Measurements from ENCODE around the gene DDX21.
"Not testable (repeated sequence)": the region's sequence is repeated elsewhere in the genome, so short reads cannot be mapped to it uniquely, and the experiment has no call there.

The DDX21 gene

DNA sequence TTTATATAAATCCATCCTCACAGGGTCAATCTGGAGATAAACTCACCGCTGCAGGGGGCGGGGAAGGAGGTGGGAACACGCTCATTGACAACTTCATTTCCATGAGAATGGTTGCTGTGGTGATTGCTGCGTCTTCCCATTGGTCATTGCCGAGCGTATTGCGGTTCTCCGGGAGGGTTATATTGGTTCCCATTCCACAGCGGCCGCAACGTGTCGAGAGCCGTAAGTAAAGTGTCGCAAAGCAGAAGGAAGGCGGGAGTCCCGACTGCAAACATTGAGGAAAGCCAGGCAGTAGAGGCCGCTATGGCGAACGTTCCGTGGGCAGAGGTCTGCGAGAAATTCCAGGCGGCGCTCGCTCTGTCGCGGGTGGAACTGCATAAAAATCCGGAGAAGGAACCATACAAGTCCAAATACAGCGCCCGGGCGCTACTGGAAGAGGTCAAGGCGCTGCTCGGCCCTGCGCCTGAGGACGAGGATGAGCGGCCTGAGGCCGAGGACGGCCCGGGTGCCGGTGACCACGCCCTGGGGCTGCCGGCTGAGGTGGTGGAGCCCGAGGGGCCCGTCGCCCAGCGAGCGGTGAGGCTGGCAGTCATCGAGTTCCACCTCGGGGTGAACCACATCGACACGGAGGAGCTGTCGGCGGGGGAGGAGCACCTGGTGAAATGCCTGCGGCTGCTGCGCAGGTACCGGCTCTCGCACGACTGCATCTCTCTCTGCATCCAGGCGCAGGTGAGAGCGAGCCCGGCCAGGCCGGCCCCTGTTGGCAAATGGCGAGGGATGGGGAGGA, 32.8 kb downstream of the DDX21 start, which contains the start of gene KIFBP:
KIFBP (plus strand) TSS at position 274 of the 787 bp plus-strand sequence; CDS start at position 304, 30 bp downstream.
- peak; percentile 88 for DNase-seq (ENCODE audit: low spot score)

DNA sequence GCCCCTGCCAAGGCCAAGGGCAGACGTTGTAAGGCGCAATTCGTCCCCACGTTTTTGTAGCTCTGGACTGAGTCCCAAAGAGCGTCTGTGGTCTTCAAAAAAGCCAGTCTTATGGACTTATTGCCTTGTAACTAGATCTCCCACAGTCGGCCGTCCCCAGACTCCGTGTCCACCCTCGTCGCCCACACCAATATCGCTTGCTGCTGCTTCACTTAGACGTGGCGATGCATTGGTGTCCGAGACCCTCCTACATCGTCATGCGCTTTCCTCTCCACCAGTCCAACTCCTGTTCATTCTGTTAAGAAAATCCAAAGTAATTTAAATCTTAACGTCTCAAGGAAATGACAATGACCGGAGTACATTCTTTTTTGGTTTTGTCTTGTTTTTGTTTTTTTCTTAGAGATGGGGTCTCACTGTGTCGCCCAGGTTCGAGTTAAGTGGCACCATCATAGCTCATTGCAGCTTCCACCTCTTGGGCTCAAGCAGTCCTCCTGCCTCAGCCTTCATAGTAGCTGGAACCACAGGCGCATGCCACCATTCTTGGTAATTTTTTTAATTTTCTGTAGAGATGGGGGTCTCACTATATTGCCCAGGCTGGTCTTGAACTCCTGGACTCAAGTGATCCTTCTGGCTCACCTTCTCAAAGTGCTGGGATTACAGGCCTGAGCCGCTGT, 33.5 kb downstream of the DDX21 start:
- no peak for DNase-seq (ENCODE audit: low spot score)

DNA sequence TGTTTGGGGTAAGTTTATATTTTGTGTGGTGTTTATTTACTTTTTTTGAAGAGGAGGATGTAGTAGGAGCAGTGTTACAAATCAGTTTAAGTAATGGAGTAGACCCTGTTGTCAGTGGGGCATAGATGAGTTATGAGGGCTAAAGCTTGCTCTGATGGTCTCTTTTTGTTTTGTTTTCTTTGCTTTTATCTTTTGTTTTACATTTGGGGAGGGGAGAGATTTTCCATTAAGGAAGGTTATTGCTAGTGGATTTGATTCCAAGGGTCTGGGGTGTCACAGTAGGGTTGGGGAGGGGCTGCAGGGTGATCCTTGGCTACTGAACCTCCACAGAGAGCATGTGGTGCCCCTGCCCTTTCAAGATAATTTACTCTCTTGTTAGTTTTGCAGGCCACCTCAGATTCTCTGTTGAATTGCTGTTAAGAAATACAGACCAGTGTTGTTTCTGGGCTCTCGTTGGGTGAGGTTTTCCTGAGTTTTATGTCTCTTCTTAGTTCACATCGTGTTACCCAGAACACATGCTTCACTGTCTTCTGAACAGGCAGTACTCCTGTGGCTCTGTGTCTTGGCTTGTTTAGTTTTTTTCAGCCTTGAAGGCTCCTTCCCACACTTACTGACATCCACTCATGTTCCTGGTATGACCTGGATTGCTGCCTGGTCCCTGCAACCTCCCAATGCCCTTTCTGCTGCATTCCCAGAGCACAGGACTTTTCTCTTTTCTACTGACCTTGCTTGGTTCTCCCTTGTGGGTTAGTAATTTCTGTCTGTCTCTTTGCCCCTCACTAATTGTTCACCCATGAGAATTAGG, 36.9 kb downstream of the DDX21 start:
- DNase-seq (ENCODE audit: low spot score) = no peak

DNA sequence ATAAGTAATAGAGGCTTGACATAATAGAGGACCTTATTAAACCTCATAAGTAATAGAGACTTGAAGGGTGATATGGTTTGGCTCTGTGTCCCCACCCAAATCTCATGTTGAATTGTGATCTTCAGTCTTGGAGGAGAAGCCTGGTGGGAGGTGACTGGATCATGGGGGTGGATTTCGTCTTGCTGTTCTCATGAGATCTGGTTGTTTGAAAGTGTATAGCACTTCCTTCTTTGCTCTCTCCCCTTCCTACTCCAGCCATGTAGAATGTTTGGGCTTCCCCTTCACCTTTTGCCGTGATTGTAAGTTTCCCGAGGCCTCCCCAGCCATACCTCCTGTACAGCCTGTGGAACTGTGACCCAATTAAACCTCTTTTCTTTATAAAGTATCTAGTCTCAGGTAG, 41.2 kb downstream of the DDX21 start:
- DNase-seq (ENCODE audit: low spot score) = no peak

DNA sequence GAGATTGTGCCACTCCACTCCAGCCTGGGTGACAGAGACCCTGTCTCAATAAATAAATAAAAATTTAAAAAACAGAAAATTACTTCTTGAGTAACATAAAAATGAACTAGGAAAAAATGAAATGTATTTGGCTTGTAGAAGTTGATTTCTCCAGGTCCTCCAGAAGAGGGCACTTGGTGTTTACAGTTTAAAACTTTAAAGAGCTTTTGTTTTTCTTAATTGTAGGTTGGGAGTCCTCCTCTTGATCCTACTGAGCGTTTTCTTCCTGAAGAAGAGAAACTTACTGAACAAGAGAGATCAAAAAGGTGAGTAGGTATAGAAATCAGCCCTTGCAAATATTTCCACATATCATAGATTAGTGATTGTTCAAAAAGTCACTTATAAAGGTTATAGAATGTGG, 48.9 kb downstream of the DDX21 start:
- DNase-seq (ENCODE audit: low spot score) = peak; percentile 63

DNA sequence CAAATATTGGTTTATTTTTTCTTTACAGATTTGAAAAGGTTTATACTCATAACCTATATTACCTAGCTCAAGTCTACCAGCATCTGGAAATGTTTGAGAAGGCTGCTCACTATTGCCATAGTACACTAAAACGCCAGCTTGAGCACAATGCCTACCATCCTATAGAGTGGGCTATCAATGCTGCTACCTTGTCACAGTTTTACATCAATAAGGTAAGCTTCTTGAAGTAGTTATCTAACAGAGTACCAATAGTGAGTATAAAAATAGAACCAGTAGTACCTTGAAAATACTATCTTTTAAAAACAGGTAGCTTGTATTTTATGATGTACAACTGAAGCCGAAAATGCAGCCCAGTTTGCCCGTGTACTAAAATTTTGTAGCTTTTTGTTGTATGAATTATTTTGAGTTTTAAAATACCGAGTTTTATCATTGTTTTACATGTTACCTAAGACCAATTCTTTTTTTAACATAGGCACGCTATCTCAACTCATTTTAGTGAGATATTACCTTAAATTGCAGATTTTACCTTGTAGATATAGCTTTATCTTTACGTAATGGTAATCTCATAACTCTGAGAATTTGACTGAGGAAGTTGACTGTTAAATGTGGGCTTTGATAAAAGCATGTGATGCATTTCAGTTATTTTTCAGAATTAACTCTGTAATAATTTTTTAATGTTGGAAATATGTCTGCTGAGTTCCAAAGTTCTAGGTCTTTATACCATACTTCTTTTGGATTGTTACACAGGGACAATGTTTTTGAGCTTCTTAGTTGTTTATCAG, 49.9 kb downstream of the DDX21 start:
- no peak for DNase-seq (ENCODE audit: low spot score)

DNA sequence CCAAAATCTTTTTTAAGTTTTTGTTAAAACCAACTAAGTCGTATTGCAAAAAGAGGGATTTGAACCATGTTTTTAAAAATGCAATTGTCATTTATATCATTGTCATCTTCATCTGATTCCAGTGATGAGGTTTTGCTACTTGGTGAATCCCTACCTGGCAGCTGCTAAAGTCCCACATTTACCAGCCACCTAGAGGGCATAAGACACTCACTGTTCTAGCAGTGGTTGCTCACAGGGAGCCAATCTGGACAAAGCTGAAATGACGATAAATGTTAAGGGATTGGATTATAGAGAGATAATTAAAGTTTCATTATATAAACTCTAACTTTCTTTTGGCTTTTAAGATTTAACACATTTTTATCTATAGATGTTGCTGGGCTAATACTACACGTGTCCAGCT, 51.3 kb downstream of the DDX21 start:
- DNase-seq (ENCODE audit: low spot score) = no peak

DNA sequence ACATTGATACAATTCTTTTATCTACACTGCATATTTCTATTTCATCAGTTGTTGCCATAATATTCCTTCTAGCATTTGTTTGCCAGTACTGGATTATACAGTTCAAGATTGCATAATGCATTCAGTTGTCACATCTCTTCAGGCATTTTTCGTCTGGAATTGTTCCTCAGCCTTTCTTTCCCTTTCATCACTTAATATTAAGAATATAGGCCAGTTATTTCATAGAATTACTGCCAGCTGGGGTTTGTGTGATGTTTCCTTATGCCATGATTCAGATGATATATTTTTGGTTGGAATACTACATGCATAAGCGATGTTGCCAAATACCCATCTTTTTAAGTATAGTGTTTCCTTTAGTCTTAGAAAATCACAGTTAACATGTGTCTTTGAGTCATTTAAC, 53.4 kb downstream of the DDX21 start:
- no peak for DNase-seq (ENCODE audit: low spot score)

DNA sequence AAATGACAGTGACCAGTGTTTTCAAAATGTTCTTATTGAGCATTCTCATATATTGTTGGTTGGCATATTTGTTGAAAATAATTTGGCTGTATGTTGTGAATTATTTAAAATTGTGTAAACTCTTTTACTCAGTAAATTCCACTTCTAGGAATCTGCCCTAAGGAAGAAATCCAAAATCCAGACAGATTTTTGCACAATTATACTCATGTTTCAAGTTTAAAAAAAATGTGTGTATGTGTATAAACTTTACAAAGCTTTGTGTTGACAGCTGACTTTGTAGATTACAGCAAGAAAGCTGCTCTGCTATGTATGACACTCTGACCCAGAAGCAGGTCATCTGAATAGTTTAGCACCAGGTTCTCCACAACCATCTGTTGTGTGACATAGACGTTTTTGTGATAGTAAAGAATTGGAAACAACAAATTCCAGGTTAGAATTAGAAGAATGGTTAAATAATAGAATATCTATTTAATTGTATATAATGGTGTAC, 54.2 kb downstream of the DDX21 start:
- DNase-seq (ENCODE audit: low spot score) = no peak

DNA sequence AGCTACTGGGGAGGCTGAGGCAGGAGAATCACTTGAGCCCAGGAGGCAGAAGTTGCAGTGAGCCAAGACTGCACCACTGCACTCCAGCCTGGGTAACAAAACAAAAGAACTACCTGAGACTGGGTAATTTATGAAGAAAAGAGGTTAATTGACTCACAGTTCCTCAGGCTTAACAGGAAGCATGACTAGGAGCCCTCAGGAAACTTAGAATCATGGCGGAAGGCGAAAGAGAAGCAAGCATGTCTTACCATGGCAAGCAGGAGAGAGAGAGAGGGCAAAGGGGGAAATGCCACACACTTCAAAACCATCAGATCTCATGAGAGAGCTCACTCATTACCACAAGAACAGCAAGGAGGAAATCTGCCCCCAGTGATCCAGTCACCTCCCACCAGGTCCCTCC, 56.8 kb downstream of the DDX21 start:
- DNase-seq (ENCODE audit: low spot score) = not testable (repeated sequence)

DNA sequence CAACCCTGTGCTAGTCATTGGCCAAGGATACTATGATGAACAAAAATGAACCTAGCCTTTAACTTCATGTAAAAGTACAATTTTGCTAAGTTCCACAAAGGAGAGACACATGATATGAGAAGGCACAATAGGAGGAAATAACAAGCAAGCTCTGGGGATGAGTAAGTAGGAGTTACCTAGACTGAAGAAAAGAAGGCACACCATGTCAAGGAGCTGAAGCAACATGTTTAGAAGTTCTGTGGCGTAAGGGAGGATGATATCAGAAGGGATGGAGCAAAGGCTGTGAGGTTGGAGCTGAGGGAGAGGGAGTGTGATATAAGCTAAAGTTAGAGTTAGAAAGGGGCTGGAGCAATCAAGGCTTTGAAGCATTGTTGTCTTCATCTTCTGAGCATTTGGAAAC, 58.2 kb downstream of the DDX21 start:
- no peak for DNase-seq (ENCODE audit: low spot score)

DNA sequence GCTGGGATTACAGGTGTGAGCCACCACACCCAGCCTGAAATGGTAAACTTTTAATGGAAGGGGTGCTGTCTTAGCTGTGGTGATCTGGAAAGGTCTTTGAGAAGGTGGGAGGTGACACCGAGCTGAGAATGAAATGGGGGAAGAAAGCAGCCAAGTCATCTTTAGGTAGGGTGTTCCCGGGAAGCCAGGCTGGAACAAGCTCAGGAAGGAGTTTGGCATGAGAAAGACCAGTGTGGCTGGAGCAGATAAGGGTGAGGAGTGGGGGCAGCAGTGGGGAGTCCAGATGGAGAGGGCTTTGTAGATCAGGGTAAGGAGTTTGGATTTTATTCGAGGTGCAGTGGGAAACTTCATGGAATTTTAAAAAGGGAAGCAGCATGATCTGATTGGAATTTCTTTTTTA, 62.6 kb downstream of the DDX21 start:
- DNase-seq (ENCODE audit: low spot score) = no peak

DNA sequence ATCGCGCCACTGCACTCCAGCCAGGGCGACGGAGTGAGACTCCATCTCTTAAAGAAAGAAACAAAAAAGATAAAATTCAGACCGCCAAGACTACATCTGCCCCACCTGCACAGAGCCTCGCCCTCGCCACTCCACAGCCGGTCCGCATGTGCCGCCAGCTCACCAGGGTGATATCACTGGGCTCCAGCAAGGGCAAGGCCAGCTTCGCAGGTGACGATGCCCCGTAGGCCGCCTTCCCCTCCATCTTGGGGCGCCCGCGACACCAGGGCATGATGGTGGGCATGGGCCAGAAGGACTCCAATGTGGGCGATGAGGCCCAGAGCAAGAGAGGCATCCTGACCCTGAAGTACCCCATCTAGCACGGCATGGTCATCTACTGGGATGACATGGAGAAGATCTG, 66.6 kb downstream of the DDX21 start:
- no peak for DNase-seq (ENCODE audit: low spot score)

DNA sequence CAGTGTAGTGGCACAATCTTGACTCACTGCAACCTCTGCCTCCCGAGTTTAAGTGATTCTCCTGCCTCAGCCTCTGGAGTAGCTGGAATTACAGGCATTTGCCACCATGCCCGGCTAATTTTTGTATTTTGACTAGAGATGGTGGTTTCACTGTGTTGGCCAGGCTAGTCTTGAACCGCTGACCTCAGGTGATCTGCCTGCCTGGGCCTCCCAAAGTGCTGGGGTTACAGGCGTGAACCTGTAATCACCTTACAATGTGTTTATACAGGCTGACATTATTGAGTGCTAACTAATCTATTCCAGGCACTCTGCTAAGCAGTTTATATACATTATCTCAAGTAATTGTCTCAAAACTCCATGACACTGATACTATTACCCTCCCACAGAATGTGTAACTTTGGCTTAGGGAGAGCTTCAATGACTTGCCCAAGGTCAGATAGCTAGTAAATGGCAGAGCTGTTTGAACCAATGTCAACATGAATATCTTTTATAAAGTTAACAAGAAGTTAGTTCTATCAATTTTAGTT, 69.5 kb downstream of the DDX21 start:
- no peak for DNase-seq (ENCODE audit: low spot score)

DNA sequence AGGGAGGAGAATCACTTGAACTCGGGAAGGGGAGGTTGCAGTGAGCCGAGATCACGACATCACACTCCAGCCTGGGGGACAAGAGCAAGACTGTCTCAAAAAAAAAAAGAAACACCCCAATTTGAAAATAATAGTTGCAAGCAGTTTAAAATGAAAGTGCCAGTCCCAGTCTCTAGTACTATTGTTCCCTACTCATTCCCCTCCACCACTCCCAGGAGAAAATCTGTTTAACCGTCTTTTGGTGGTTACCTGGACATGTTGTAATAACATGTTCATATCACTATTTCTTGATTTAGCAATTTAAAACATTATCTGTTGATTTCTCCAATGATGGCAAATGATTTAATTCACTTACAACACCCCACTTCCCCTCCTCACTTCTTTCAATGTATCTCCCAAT, 77.3 kb downstream of the DDX21 start:
- no peak for DNase-seq (ENCODE audit: low spot score)

Data from CD4-positive, alpha-beta T cell treated with Interleukin-15 for 4 hours (primary cell).